Type B pancreatic cell (in vitro differentiated cells): ENCODE data around the gene MYO5B. TPM values are rescaled to one million over a fixed set of nuclear protein-coding genes. Genes with fewer than 3 reads are reported as not detected.

ENCODE experiments used
- DNase-seq: peaks from one replicate; pipeline ENCODE4 v3.0.0; 2021; ENCODE audit warnings: mixed read lengths; ENCODE audit not compliant: unreplicated experiment; ENCODE audit errors: extremely low spot score
- H3K27ac Mint-ChIP-seq: 2 replicates; pipeline ENCODE4 v1.8.0; 2021; ENCODE audit warnings: mild to moderate bottlenecking, mixed read lengths
- H3K27me3 Mint-ChIP-seq: 2 replicates; pipeline ENCODE4 v1.8.0; 2021; ENCODE audit warnings: mixed read lengths
- H3K36me3 Mint-ChIP-seq: 2 replicates; pipeline ENCODE4 v1.8.0; 2021; ENCODE audit warnings: mixed read lengths
- H3K4me1 Mint-ChIP-seq: one replicate; pipeline ENCODE4 v1.8.0; 2021; ENCODE audit warnings: mixed read lengths; ENCODE audit not compliant: unreplicated experiment
- H3K4me3 Mint-ChIP-seq: 2 replicates; pipeline ENCODE4 v1.8.0; 2021; ENCODE audit warnings: mild to moderate bottlenecking, mixed read lengths
- H3K9me3 Mint-ChIP-seq: 2 replicates; pipeline ENCODE4 v1.8.0; 2021; ENCODE audit warnings: mixed read lengths
- total RNA-seq: library from RNA; stranded (reverse); gene quantifications from 2 replicates; pipeline ENCODE4 v1.2.1, GENCODE V29; 2021; ENCODE audit warnings: low replicate concordance
- TF ChIP-seq, protein P1 (sequence below): fragments of 200-600 bp; sonication (generic); conservative IDR thresholded peaks from 2 replicates; pipeline ENCODE4 v1.5.0; 2021; ENCODE audit warnings: antibody characterized with exemption, mild to moderate bottlenecking

The MYO5B gene
- total RNA-seq, 1 donor from 2014 or later, result 51.7 TPM

DNA sequence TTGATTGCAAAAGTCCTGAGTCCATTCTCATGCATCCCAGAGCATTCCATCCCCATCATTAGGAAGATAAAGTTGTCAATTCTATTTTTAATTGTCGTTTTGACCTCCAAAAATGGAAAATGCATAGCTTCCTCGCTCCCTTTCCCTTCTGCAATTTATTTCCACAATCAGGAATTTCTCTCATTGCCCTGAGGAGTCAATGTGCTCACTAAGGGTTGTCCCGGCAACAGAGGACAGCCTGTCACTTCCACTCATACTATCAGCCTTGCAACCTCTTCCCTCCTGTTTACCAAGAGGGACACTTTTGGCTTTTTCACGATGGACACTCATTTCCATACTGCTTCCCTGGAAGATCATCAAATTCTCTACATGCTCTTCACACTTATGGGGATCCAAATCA, 164.8 kb downstream of the MYO5B start:
- TF ChIP-seq, protein P1, sequence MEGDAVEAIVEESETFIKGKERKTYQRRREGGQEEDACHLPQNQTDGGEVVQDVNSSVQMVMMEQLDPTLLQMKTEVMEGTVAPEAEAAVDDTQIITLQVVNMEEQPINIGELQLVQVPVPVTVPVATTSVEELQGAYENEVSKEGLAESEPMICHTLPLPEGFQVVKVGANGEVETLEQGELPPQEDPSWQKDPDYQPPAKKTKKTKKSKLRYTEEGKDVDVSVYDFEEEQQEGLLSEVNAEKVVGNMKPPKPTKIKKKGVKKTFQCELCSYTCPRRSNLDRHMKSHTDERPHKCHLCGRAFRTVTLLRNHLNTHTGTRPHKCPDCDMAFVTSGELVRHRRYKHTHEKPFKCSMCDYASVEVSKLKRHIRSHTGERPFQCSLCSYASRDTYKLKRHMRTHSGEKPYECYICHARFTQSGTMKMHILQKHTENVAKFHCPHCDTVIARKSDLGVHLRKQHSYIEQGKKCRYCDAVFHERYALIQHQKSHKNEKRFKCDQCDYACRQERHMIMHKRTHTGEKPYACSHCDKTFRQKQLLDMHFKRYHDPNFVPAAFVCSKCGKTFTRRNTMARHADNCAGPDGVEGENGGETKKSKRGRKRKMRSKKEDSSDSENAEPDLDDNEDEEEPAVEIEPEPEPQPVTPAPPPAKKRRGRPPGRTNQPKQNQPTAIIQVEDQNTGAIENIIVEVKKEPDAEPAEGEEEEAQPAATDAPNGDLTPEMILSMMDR, result no peak
- H3K9me3 Mint-ChIP-seq, result peaks cover 4% of the 10 kb centered on the region
- DNase-seq, result no peak
- H3K27ac Mint-ChIP-seq, result peak overlapping the region; percentile 56
- no peaks in the 10 kb centered on the region for H3K27me3 Mint-ChIP-seq
- peak overlapping the region; percentile 49 for H3K4me3 Mint-ChIP-seq
- no peaks in the 10 kb centered on the region for H3K36me3 Mint-ChIP-seq
- H3K4me1 Mint-ChIP-seq, result peaks cover 10% of the 10 kb centered on the region

DNA sequence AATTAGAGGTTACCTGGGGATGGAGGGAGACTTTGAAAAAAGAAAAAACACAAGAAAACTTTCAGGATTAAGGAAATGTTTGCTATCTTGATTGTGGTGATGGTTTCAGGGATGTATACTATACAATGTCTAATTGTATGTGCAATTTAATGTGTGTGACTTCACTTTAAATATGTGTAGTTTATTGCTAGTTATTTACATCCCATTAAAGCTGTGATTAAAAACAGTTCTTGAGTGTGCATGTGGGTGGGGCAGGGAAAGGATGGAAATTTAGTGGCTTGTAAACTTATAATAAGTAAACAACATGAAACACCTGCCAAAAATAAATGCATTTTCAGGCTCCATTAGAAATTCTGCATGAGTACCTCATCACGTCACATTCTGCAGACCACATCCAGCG, 167.0 kb downstream of the MYO5B start:
- peaks cover 5% of the 10 kb centered on the region for H3K9me3 Mint-ChIP-seq
- no peaks in the 10 kb centered on the region for H3K36me3 Mint-ChIP-seq
- H3K27me3 Mint-ChIP-seq, result no peaks in the 10 kb centered on the region
- no peak for DNase-seq
- H3K27ac Mint-ChIP-seq, result peak overlapping the region; percentile 42
- peaks cover 10% of the 10 kb centered on the region for H3K4me1 Mint-ChIP-seq
- H3K4me3 Mint-ChIP-seq, result no peak overlapping the region
- TF ChIP-seq, protein P1, result no peak

DNA sequence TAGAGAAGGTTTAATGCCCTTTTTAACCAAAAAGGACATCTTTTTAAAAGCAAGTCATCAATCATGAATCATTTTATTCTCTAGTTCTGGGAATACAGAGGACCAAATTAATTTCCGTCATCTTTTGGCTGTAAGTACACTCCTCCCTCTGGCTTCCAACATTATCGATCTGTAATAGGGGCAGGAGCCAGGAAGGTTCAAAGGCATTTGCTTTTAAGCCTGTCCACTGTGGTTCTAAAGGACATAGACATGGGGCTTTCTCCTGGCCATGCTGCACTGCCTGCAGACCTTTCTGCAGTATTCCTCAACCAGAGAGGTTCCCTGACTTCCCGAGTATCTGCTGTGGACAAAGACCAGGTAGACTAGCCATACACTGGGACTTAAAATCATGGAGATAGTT, 170.5 kb downstream of the MYO5B start:
- Mint-ChIP-seq H3K4me1 (peaks cover under 1% of the 10 kb centered on the region), H3K9me3 (peaks cover 5% of the 10 kb centered on the region), H3K4me3 (no peak overlapping the region), H3K36me3 (no peaks in the 10 kb centered on the region), H3K27me3 (no peaks in the 10 kb centered on the region), H3K27ac (no peak overlapping the region)
- TF ChIP-seq, protein P1, result no peak
- no peak for DNase-seq

DNA sequence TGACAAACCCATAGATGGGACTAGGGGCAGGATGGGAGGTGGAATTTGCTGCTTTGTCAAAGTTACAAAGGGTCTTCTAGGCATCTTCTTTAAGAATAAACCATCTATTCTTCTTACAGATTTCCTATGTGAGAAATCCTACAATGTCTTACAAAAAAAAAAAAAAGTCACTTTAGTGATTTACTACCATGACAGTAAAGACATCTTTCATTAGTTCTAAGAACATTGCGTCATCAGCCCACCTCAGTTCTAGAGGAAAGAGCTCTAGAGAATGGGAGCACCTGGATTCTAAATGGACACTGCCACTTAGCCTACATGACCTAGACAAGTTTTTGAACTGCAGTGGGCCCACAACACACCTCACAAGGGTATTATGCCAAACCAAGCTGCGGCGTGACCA, 172.0 kb downstream of the MYO5B start:
- H3K9me3 Mint-ChIP-seq, result peaks cover 5% of the 10 kb centered on the region
- H3K36me3 Mint-ChIP-seq, result no peaks in the 10 kb centered on the region
- no peaks in the 10 kb centered on the region for H3K27me3 Mint-ChIP-seq
- no peaks in the 10 kb centered on the region for H3K4me1 Mint-ChIP-seq
- DNase-seq, result no peak
- no peak overlapping the region for H3K4me3 Mint-ChIP-seq
- H3K27ac Mint-ChIP-seq, result no peak overlapping the region
- TF ChIP-seq, protein P1, result no peak

DNA sequence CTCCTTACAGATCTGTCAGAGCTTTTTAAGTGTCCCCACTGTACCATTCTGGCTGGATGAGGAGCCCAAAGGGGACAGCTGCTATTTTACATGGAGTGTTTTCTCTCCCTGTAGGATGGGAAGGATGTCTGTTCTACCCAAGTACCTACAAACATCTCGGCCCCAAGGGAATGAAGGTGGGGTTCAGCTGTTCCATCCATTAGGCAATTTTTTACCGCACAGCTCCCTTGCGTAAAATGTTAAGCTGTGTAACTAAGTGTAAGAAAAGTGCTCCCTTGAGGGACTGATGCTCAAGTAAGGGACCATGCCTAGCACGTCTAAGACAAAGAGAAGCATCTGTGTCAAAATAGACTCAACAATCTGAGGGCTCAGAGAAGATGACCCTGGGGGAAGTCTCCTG, 180.3 kb downstream of the MYO5B start:
- H3K9me3 Mint-ChIP-seq, result no peaks in the 10 kb centered on the region

More for the DNA sequence above, 180.3 kb downstream of the MYO5B start:
- DNase-seq, result no peak
- TF ChIP-seq, protein P1, result no peak
- Mint-ChIP-seq H3K27me3 (no peaks in the 10 kb centered on the region), H3K4me3 (no peak overlapping the region), H3K36me3 (peaks cover 5% of the 10 kb centered on the region), H3K4me1 (peaks cover 12% of the 10 kb centered on the region), H3K27ac (no peak overlapping the region)
